ENCODE measurements around the gene IFT20.
"Not testable (repeated sequence)": the region's sequence is repeated elsewhere in the genome, so short reads cannot be mapped to it uniquely, and the experiment has no call there.

The IFT20 gene

DNA sequence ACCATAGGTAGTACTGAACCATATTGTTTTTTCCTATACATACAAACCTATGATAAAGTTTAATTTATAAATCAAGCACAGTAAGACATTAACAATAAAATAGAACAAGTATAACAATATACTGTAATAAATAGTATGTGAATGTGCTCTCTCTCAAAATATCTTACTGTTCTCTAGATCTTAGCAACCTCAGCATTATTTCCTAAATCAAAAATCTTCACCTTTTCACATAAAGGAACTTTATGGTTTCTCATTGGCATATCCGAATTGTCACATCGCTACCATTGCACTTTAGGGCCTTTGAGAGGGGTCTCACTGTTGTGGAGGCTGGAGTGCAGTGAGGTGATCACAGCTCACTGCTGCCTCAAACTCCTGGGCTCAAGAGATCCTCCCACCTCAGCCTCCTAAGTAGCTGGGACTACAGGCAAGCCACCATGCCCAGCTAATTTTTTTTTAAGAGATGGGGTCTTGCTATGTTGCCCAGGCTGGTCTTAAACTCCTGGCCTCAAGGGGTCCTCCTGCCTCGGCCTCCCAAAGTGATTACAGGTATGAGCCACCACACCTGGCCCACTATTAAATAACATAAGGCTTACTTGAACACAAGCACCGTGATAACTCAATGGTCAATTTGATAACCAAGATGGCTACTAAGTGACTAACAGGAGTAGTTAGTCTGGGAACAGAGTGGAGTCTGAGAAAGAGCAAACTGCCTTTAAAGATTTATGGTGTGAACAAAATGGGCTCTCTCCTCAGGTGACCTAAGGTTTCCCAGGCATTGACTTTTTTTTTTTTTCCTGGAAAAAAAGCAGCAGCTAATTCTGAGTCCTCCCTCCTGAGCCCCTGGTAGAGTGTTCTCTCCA lies 19.2 kb downstream of the IFT20 start:
- no peak for DNase-seq (ENCODE audit: low read depth)
- no peak for TF ChIP-seq CTCF (conservative IDR thresholded peaks at IDR 0.05; ENCODE audit: low read depth, low read length)
- no peak overlapping the region for H3K4me3 ChIP-seq (ENCODE audit: low read depth, low read length)

DNA sequence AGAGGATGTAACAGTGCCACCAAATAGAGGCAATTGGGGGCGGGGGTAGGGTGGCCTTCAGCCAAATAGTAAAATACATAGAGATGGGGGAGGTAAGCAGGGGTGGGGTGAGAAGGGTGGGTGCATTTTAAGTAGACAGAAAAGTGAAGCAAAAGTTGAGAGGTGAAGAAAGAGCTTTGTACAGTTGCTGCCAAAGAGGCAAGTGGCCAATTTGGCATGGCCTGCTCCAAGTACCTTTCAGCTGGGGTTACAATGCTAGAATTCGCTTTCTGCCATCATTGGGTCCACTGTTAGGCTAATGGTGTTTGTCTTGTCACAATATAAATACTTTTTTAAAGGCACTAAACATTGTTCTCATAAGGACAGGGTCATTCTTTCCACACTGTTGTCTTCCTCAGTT lies 21.4 kb downstream of the IFT20 start:
- H3K4me3 ChIP-seq (ENCODE audit: low read depth, low read length) = no peak overlapping the region
- TF ChIP-seq CTCF (conservative IDR thresholded peaks at IDR 0.05; ENCODE audit: low read depth, low read length) = no peak
- DNase-seq (ENCODE audit: low read depth) = no peak

GRCh38 chr17:28306954-28307401 lies 28.3 kb downstream of the IFT20 start:
- no peak for TF ChIP-seq CTCF (conservative IDR thresholded peaks at IDR 0.05; ENCODE audit: low read depth, low read length)
- no peak overlapping the region for H3K4me3 ChIP-seq (ENCODE audit: low read depth, low read length)
- DNase-seq (ENCODE audit: low read depth) = no peak

DNA sequence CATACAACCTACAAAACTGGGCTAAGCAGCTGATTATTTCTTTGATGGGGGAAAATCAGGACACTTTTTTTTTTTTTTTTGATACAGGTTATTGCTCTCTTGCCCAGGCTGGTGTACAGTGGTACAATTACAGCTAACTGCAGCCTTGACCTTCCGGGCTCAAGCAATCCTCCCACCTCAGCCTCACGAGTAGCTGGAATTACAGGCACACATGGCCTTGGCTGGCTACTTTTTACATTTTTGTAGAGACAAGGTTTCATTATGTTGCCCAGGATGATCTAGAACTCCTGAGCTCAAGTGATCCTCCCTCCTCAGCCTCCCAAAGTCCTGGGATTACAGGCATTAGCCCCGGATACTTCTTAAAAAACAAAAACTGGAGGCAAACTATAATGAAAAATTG lies 36.8 kb downstream of the IFT20 start:
- no peak for TF ChIP-seq CTCF (conservative IDR thresholded peaks at IDR 0.05; ENCODE audit: low read depth, low read length)
- no peak for DNase-seq (ENCODE audit: low read depth)
- no peak overlapping the region for H3K4me3 ChIP-seq (ENCODE audit: low read depth, low read length)

- no peak overlapping the region for H3K4me3 ChIP-seq (ENCODE audit: low read depth, low read length)
- DNase-seq (ENCODE audit: low read depth) = no peak
- no peak for TF ChIP-seq CTCF (conservative IDR thresholded peaks at IDR 0.05; ENCODE audit: low read depth, low read length)
Observed at GRCh38 chr17:28295677-28296578, 39.3 kb downstream of the IFT20 start.

DNA sequence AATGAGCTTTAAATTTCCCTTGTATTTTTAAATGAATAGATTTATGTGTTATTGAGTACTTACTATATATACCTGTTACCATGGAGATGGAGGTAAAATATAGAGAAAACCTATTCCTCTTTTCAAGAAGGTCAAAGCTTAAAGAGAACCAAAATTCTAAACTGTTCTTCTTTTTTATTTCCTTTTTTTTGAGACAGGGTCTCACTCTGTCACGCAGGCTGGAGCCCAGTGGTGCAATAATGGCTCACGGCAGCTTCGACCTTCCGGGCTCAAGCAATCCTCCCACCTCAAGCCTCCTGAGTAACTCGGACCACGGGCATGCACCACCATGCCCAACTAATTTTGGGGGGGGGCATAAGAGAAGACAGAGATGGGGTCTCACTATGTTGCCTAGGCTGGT lies 41.3 kb downstream of the IFT20 start:
- TF ChIP-seq CTCF (conservative IDR thresholded peaks at IDR 0.05; ENCODE audit: low read depth, low read length) = no peak
- DNase-seq (ENCODE audit: low read depth) = no peak
- no peak overlapping the region for H3K4me3 ChIP-seq (ENCODE audit: low read depth, low read length)

- not testable (repeated sequence) for DNase-seq (ENCODE audit: low read depth)
Observed at GRCh38 chr17:28292878-28293277, 42.4 kb downstream of the IFT20 start.

More at GRCh38 chr17:28292878-28293277, 42.4 kb downstream of the IFT20 start:
- not testable (repeated sequence) for H3K4me3 ChIP-seq (ENCODE audit: low read depth, low read length)
